Measurements from ENCODE around the gene ABHD17A.

The ABHD17A gene

DNA sequence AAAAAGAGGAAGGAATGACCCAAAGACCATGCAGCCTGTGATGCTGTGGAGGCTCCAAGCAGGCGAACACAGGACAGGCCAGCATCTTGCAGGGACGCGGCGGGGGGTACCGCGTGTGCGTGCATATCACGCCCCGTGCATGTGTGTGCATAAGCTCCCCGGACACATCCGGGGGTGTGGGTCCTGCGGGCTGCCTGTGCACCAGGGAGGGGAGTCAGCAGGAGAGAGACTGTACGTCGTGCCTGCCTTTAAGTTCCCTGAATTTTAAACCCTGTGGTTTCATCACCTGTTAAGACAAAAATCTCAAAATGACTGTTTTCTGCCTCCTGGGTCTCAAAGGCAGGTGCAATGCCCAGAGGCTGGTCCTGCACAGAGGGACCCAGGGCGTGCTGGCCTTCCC is 36.5 kb upstream of the ABHD17A start:
- Histone ChIP-seq H3K36me3 (ENCODE audit: insufficient read depth, low read length) (peaks cover 5% of the 10 kb centered on the region; the same call in 1 of the 2 replicates), H3K27me3 (ENCODE audit: insufficient read depth, low read length) (no peaks in the 10 kb centered on the region), H3K27ac (ENCODE audit: low read depth, low read length) (no peak overlapping the region), H3K4me1 (ENCODE audit: control insufficient read depth, insufficient read depth, low read length, unreplicated experiment) (no peaks in the 10 kb centered on the region), H2AFZ (ENCODE audit: low read length, unreplicated experiment) (no peak overlapping the region), H3K4me3 (ENCODE audit: low read depth, low read length) (no peak overlapping the region), H3K79me2 (ENCODE audit: control insufficient read depth, insufficient read depth, low read length, unreplicated experiment) (no peaks in the 10 kb centered on the region)

DNA sequence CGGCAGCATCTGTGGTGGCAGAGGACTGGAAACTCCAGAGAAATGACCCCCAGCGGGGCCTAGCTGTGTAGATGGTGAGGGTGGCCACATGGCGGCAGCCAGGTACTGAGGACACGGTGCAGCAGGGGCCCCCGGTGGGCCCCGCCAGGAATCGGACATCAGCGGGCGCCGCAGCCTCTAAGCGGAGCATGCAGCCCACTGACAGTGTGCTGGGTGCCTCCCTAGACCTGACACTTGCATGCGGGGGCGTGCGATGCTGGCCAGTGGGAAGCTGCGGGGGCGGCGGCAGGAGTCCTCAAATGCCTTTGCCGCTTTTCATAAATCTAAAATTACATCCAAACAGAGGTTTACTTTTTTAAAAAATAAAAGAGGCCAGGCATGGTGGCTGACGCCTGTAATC is 36.0 kb upstream of the ABHD17A start:
- no peak overlapping the region for H2AFZ ChIP-seq (ENCODE audit: low read length, unreplicated experiment)
- H3K36me3 ChIP-seq (ENCODE audit: insufficient read depth, low read length) = peaks cover 5% of the 10 kb centered on the region; the same call in 1 of the 2 replicates
- H3K27ac ChIP-seq (ENCODE audit: low read depth, low read length) = no peak overlapping the region
- no peaks in the 10 kb centered on the region for H3K27me3 ChIP-seq (ENCODE audit: insufficient read depth, low read length)
- no peaks in the 10 kb centered on the region for H3K4me1 ChIP-seq (ENCODE audit: control insufficient read depth, insufficient read depth, low read length, unreplicated experiment)
- H3K4me3 ChIP-seq (ENCODE audit: low read depth, low read length) = no peak overlapping the region
- no peaks in the 10 kb centered on the region for H3K79me2 ChIP-seq (ENCODE audit: control insufficient read depth, insufficient read depth, low read length, unreplicated experiment)

DNA sequence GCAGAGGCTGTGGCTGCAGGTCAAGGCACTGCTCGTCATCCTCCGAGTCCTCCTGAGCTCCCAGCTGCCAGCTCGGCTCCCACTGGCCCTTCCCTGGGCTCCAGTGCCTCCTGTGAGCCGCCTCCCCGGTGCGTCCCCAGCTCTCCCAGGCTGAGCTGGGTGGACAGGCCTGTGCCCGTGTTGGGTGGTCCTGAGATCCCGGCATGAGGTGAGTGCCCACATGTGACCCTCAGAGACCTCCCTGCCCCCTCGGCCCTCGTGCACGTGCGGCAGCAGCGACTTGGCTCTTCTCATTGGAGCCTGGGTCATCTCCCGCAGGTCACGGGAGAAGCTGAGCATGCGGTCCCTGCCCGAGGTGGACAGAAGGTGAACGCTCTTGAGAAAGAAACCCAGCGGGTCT is 35.3 kb upstream of the ABHD17A start:
- Histone ChIP-seq H3K79me2 (ENCODE audit: control insufficient read depth, insufficient read depth, low read length, unreplicated experiment) (no peaks in the 10 kb centered on the region), H3K36me3 (ENCODE audit: insufficient read depth, low read length) (peaks cover 5% of the 10 kb centered on the region; the same call in 1 of the 2 replicates), H3K27me3 (ENCODE audit: insufficient read depth, low read length) (no peaks in the 10 kb centered on the region)

DNA sequence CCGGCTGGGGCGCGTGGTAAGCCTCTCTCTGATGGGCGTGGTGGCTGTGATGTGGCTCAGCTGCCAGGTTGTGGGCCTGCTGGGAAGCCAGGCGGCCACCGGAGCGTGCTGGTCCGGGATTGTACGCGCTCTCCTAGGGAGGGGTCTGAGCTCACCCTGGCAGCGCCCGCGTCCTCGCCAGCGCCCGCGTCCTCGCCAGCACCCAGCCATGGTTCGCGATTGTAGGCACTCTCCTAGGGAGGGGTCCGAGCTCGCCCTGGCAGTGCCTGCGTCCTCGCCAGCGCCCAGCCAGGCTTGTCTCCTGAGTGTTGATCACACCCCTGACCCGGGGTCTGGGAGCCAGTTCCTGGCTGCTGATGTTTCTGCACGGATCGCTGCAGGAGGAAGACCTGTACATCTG is 33.7 kb upstream of the ABHD17A start:
- no peak overlapping the region for H3K27ac ChIP-seq (ENCODE audit: low read depth, low read length)
- no peak overlapping the region for H3K4me3 ChIP-seq (ENCODE audit: low read depth, low read length)
- H3K27me3 ChIP-seq (ENCODE audit: insufficient read depth, low read length) = no peaks in the 10 kb centered on the region
- H3K79me2 ChIP-seq (ENCODE audit: control insufficient read depth, insufficient read depth, low read length, unreplicated experiment) = peaks cover 1% of the 10 kb centered on the region
- H3K4me1 ChIP-seq (ENCODE audit: control insufficient read depth, insufficient read depth, low read length, unreplicated experiment) = no peaks in the 10 kb centered on the region
- H2AFZ ChIP-seq (ENCODE audit: low read length, unreplicated experiment) = no peak overlapping the region
- peaks cover 5% of the 10 kb centered on the region; the same call in 1 of the 2 replicates for H3K36me3 ChIP-seq (ENCODE audit: insufficient read depth, low read length)

More for the DNA sequence above, 35.3 kb upstream of the ABHD17A start:
- no peak overlapping the region for H3K27ac ChIP-seq (ENCODE audit: low read depth, low read length)
- no peaks in the 10 kb centered on the region for H3K4me1 ChIP-seq (ENCODE audit: control insufficient read depth, insufficient read depth, low read length, unreplicated experiment)
- H2AFZ ChIP-seq (ENCODE audit: low read length, unreplicated experiment) = no peak overlapping the region
- H3K4me3 ChIP-seq (ENCODE audit: low read depth, low read length) = no peak overlapping the region

DNA sequence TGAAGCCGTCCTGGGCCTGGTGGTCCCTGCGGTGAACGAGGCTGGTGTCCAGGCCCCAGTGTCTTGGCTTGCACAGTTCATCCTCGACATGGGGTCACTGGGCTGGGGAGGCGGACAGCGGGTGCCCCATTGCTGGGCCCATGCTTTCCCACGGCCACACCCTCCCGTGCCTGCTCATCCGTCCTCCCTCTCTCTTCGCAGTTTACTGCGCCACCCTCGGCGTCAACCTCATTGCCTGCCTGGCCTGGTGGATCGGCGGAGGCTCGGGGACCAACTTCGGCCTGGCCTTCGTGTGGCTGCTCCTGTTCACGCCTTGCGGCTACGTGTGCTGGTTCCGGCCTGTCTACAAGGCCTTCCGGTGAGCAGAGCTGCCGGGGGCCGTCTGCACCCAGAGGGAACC is 32.6 kb upstream of the ABHD17A start:
- H3K27ac ChIP-seq (ENCODE audit: low read depth, low read length) = no peak overlapping the region
- peaks cover 10% of the 10 kb centered on the region for H3K79me2 ChIP-seq (ENCODE audit: control insufficient read depth, insufficient read depth, low read length, unreplicated experiment)
- H2AFZ ChIP-seq (ENCODE audit: low read length, unreplicated experiment) = no peak overlapping the region
- no peaks in the 10 kb centered on the region for H3K27me3 ChIP-seq (ENCODE audit: insufficient read depth, low read length)
- peaks cover 7% of the 10 kb centered on the region; the same call in 1 of the 2 replicates for H3K36me3 ChIP-seq (ENCODE audit: insufficient read depth, low read length)
- no peak overlapping the region for H3K4me3 ChIP-seq (ENCODE audit: low read depth, low read length)
- no peaks in the 10 kb centered on the region for H3K4me1 ChIP-seq (ENCODE audit: control insufficient read depth, insufficient read depth, low read length, unreplicated experiment)

DNA sequence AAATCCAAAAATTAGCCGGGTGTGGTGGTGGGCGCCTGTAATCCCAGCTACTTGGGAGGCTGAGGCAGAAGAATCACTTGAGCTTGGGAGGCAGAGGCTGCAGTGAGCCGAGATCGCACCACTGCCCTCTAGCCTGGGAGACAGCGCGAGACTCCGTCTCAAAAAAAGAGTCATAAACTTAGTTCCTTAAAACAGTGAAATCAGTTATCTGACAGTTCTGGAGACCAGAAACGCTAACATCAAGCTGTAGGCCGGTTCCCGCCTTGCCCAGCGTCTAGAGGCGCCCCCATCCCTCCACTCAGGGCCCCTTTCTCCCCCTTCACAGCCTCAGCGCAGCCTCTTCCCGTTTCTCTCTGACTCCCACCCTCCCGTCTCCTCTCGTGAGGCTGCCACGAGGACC is 31.9 kb upstream of the ABHD17A start:
- Histone ChIP-seq H2AFZ (ENCODE audit: low read length, unreplicated experiment) (no peak overlapping the region), H3K79me2 (ENCODE audit: control insufficient read depth, insufficient read depth, low read length, unreplicated experiment) (peaks cover 15% of the 10 kb centered on the region), H3K4me1 (ENCODE audit: control insufficient read depth, insufficient read depth, low read length, unreplicated experiment) (no peaks in the 10 kb centered on the region), H3K4me3 (ENCODE audit: low read depth, low read length) (no peak overlapping the region), H3K27ac (ENCODE audit: low read depth, low read length) (no peak overlapping the region), H3K27me3 (ENCODE audit: insufficient read depth, low read length) (no peaks in the 10 kb centered on the region), H3K36me3 (ENCODE audit: insufficient read depth, low read length) (0 out of 2 replicates have a peak, but pooled peaks cover 4% of the 10 kb centered on the region)

DNA sequence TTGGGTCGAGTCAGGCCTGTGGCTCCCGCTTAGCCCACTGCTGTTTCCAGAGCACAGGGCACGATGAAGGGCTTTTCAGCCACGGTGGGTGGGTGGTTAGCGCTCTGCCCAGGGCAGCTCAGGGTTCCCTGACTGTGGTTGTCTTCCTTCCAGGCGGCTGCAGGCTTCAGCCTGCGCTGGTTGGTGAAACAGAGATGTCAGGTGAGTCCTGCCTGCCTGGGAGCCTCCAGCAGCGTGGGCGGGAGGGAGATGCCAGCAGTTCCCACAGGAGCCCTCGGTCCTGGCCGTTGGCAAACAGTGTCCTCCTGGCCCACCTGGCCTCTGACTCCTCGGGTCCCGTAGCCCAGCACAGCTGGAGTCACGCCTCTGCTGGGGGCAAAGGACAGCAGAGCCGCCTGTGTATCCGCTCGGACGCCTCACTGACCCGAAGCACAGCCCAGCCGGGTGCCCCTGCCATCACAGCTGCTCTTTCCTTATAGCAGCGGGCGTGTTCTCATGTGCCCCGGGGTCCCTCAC is 29.6 kb upstream of the ABHD17A start:
- H3K27ac ChIP-seq (ENCODE audit: low read depth, low read length) = no peak overlapping the region
- peaks cover 3% of the 10 kb centered on the region for H3K4me1 ChIP-seq (ENCODE audit: control insufficient read depth, insufficient read depth, low read length, unreplicated experiment)
- H3K27me3 ChIP-seq (ENCODE audit: insufficient read depth, low read length) = no peaks in the 10 kb centered on the region
- H3K79me2 ChIP-seq (ENCODE audit: control insufficient read depth, insufficient read depth, low read length, unreplicated experiment) = peaks cover 25% of the 10 kb centered on the region
- no peak overlapping the region for H3K4me3 ChIP-seq (ENCODE audit: low read depth, low read length)
- H2AFZ ChIP-seq (ENCODE audit: low read length, unreplicated experiment) = no peak overlapping the region
- 0 out of 2 replicates have a peak, but pooled peaks cover 4% of the 10 kb centered on the region for H3K36me3 ChIP-seq (ENCODE audit: insufficient read depth, low read length)

DNA sequence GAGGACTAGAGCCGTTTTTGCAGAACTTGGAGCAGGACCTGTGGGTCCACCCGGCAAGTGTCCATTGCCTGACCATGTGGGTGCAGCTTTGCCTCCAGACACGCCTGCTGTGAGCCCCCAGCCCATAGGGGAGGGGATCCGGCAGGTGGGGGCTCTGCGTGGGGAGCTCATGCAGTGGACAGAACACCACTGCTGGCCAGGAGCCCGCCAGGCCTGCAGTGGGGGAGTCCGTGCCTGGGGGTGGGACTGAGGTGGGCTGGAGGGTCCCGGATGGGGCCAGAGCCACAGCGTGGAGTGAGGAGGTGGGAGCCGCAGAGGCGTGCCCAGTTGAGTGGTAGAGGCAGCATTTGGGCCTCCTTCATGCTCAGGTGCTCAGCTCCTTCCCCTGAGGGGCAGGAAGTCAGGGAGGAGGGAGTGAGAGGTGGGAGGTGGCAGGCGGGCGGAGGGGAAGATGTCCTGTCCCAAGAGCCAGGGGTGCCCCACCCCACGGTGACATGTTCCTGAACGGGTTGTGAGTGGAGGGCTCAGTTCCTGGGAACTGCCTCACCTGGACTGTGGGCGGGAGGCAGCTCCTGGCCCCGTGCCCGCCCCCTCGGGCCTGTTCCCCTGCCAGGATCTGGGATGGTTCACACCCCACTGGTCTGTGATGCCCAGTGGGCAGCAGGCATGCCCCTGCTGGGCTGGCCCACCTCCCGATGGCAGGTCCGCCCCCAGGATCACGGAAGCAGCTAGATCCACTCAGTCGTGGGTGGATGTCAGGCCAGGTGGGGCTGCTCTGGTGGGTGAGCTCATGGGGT is 28.7 kb upstream of the ABHD17A start:
- H2AFZ ChIP-seq (ENCODE audit: low read length, unreplicated experiment) = no peak overlapping the region

DNA sequence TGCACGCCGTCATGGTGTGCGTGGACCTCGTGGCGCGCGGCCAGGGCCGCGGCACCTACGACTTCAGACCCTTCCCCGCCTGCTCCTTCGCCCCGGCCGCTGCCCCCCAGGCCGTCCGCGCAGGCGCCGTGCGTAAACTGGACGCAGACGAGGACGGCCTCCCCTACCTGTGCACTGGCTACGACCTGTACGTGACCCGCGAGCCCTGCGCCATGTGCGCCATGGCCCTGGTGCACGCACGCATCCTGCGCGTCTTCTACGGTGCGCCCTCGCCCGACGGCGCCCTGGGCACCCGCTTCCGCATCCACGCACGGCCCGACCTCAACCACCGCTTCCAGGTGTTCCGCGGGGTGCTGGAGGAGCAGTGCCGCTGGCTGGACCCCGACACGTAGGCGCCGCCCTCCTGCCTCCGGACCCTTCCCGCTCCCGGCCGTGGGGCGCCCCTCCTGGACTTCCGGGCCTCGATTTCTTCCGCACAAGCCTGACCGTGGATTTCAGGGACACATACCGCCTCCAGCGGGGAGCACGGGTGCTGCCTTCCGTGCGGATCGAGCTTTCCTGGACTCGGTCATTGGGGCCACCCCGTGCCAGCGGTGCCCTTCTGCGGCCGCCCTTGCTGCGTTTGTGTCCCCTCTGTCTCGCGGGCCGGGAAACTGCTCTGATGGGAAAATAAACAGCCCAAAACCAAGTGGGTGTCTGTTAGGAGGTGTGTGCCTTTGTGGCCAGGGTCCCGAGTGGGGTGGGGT is 27.6 kb upstream of the ABHD17A start:
- Histone ChIP-seq H3K4me1 (ENCODE audit: control insufficient read depth, insufficient read depth, low read length, unreplicated experiment) (peaks cover 3% of the 10 kb centered on the region), H3K27me3 (ENCODE audit: insufficient read depth, low read length) (no peaks in the 10 kb centered on the region), H3K36me3 (ENCODE audit: insufficient read depth, low read length) (0 out of 2 replicates have a peak, but pooled peaks cover 4% of the 10 kb centered on the region), H3K79me2 (ENCODE audit: control insufficient read depth, insufficient read depth, low read length, unreplicated experiment) (peaks cover 38% of the 10 kb centered on the region), H3K4me3 (ENCODE audit: low read depth, low read length) (no peak overlapping the region), H3K27ac (ENCODE audit: low read depth, low read length) (no peak overlapping the region), H2AFZ (ENCODE audit: low read length, unreplicated experiment) (no peak overlapping the region)

More for the DNA sequence above, 28.7 kb upstream of the ABHD17A start:
- Histone ChIP-seq H3K79me2 (ENCODE audit: control insufficient read depth, insufficient read depth, low read length, unreplicated experiment) (peaks cover 33% of the 10 kb centered on the region), H3K4me3 (ENCODE audit: low read depth, low read length) (no peak overlapping the region), H3K27ac (ENCODE audit: low read depth, low read length) (no peak overlapping the region), H3K27me3 (ENCODE audit: insufficient read depth, low read length) (no peaks in the 10 kb centered on the region), H3K36me3 (ENCODE audit: insufficient read depth, low read length) (0 out of 2 replicates have a peak, but pooled peaks cover 4% of the 10 kb centered on the region), H3K4me1 (ENCODE audit: control insufficient read depth, insufficient read depth, low read length, unreplicated experiment) (peaks cover 3% of the 10 kb centered on the region)

DNA sequence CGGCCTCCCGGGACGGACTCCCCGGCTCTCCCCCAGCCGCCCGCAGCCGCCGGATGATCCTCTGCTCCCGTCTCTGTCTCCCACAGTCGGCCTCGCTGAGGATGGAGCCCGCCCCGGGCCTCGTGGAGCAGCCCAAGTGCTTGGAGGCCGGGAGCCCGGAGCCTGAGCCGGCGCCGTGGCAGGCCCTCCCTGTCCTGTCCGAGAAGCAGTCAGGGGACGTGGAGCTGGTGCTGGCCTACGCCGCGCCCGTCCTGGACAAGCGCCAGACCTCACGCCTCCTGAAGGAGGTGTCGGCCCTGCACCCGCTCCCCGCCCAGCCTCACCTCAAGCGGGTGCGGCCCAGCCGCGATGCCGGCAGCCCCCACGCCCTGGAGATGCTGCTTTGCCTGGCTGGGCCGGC is 26.7 kb upstream of the ABHD17A start:
- H3K79me2 ChIP-seq (ENCODE audit: control insufficient read depth, insufficient read depth, low read length, unreplicated experiment) = peaks cover 48% of the 10 kb centered on the region
- no peaks in the 10 kb centered on the region for H3K27me3 ChIP-seq (ENCODE audit: insufficient read depth, low read length)
- peaks cover 3% of the 10 kb centered on the region for H3K4me1 ChIP-seq (ENCODE audit: control insufficient read depth, insufficient read depth, low read length, unreplicated experiment)
- no peak overlapping the region for H3K4me3 ChIP-seq (ENCODE audit: low read depth, low read length)
- 0 out of 2 replicates have a peak, but pooled peaks cover 4% of the 10 kb centered on the region for H3K36me3 ChIP-seq (ENCODE audit: insufficient read depth, low read length)
- no peak overlapping the region for H3K27ac ChIP-seq (ENCODE audit: low read depth, low read length)
- no peak overlapping the region for H2AFZ ChIP-seq (ENCODE audit: low read length, unreplicated experiment)
